IMR-90 (cell line): ENCODE measurements around the gene SLC13A5. TPM values are rescaled to one million over a fixed set of nuclear protein-coding genes. Genes with fewer than 3 reads are reported as not detected.
A peak's percentile ranks its signal among the peaks of the same experiment; 100 is the strongest.

ENCODE experiments used
- ATAC-seq: fragments of 200-7000 bp; cut with Tn5 transposase; 2 replicates; pipeline ENCODE4 v1.9.1; 2020; ENCODE audit warnings: low read depth, mild to moderate bottlenecking, moderate library complexity
- Bru-seq: library from RNA; stranded (reverse); fragments of 400-500 nt; gene quantifications from one replicate; lab custom pipeline; 2021; lab: Mats Ljungman, UMichigan
- BruChase-seq, 2 experiments: library from RNA; stranded (reverse); fragments of 400-500 nt; gene quantifications; one replicate each; lab custom pipeline; 2021; lab: Mats Ljungman, UMichigan
- BruUV-seq: library from RNA; stranded (reverse); fragments of 400-500 nt; replicated peaks from 2 replicates; lab custom pipeline; 2021; lab: Mats Ljungman, UMichigan
- CTCF ChIA-PET: fragments of 300-600 bp; formaldehyde crosslinking; extraction: SDS; loops from one replicate; lab custom pipeline; 2021; ENCODE audit warnings: antibody characterized with exemption; lab: Yijun Ruan, JAX
- POLR2A ChIA-PET: fragments of 300-600 bp; sonication (Branson Sonifier 250); formaldehyde crosslinking; loops from one replicate; lab custom pipeline; 2022; ENCODE audit warnings: antibody characterized with exemption; ENCODE audit not compliant: unreplicated experiment; lab: Charles Lee
- DNase-seq: peaks from one replicate; pipeline ENCODE4 v3.0.0; 2013
- H2AFZ ChIP-seq: replicated peaks from 2 replicates; pipeline ENCODE3; 2013; ENCODE audit warnings: low read length, mild to moderate bottlenecking; ENCODE audit not compliant: poor library complexity
- H2AK5ac ChIP-seq: 2 replicates; pipeline ENCODE4 v1.6.1; 2013; ENCODE audit warnings: low read depth, low read length, inconsistent platforms
- H2AK9ac ChIP-seq: replicated peaks from 2 replicates; pipeline ENCODE3; 2013; ENCODE audit warnings: mild to moderate bottlenecking, low read depth, low read length, moderate library complexity; ENCODE audit not compliant: poor library complexity
- H2BK120ac ChIP-seq: 2 replicates; pipeline ENCODE4 v1.6.1; 2013; ENCODE audit warnings: low read depth, low read length, inconsistent platforms
- H2BK15ac ChIP-seq: 3 replicates; pipeline ENCODE4 v1.6.1; 2013; ENCODE audit warnings: low read depth, low read length, inconsistent platforms
- H2BK20ac ChIP-seq: 2 replicates; pipeline ENCODE4 v1.6.1; 2013; ENCODE audit warnings: low read depth, mild to moderate bottlenecking, inconsistent platforms, low read length, moderate library complexity
- H2BK5ac ChIP-seq: 2 replicates; pipeline ENCODE4 v1.6.1; 2013; ENCODE audit warnings: mild to moderate bottlenecking, low read depth, low read length, inconsistent platforms; ENCODE audit not compliant: poor library complexity, severe bottlenecking
- H3K14ac ChIP-seq: replicated peaks from 2 replicates; pipeline ENCODE4 v1.6.1; 2013; ENCODE audit warnings: low read depth, low read length, inconsistent platforms
- H3K18ac ChIP-seq: 2 replicates; pipeline ENCODE4 v1.6.1; 2013; ENCODE audit warnings: low read depth, low read length, control low read depth
- H3K23ac ChIP-seq: 2 replicates; pipeline ENCODE4 v1.6.1; 2013; ENCODE audit warnings: low read depth, low read length, inconsistent platforms
- H3K27ac ChIP-seq: 2 replicates; pipeline ENCODE4 v1.5.1; 2013; ENCODE audit warnings: mild to moderate bottlenecking, control low read depth, low read length; ENCODE audit not compliant: insufficient read depth
- H3K27me3 ChIP-seq: 2 replicates; pipeline ENCODE4 v1.6.1; 2013; ENCODE audit warnings: low read length; ENCODE audit not compliant: control insufficient read depth, insufficient read depth
- H3K36me3 ChIP-seq: 2 replicates; pipeline ENCODE4 v1.6.1; 2013; ENCODE audit warnings: low read length, mixed read lengths; ENCODE audit not compliant: control insufficient read depth, insufficient read depth
- H3K4ac ChIP-seq: 2 replicates; pipeline ENCODE4 v1.6.1; 2013; ENCODE audit warnings: low read depth, low read length, inconsistent platforms
- H3K4me1 ChIP-seq: 2 replicates; pipeline ENCODE4 v1.6.1; 2013; ENCODE audit warnings: low read length, mixed read lengths; ENCODE audit not compliant: control insufficient read depth, insufficient read depth
- H3K4me2 ChIP-seq: 2 replicates; pipeline ENCODE4 v1.6.1; 2013; ENCODE audit warnings: low read depth, mild to moderate bottlenecking, control low read depth, low read length, moderate library complexity
- H3K4me3 ChIP-seq: 2 replicates; pipeline ENCODE4 v1.5.1; 2013; ENCODE audit warnings: low read depth, mild to moderate bottlenecking, control low read depth, low read length, moderate library complexity; ENCODE audit not compliant: insufficient read depth
- H3K56ac ChIP-seq: 2 replicates; pipeline ENCODE4 v1.6.1; 2013; ENCODE audit warnings: low read length, inconsistent platforms; ENCODE audit not compliant: insufficient read depth; ENCODE audit errors: extremely low read depth
- H3K79me1 ChIP-seq, 2 experiments: 2 replicates each; pipeline ENCODE4 v1.6.1; 2013; ENCODE audit warnings: low read length in 2 of 2, inconsistent platforms in 1 of 2, low read depth in 1 of 2
- H3K9ac ChIP-seq: 2 replicates; pipeline ENCODE4 v1.6.1; 2013; ENCODE audit warnings: low read depth, low read length, control low read depth
- H3K9me1 ChIP-seq: 2 replicates; pipeline ENCODE4 v1.6.1; 2013; ENCODE audit warnings: low read length, inconsistent platforms; ENCODE audit not compliant: insufficient read depth
- H3K9me3 ChIP-seq: 2 replicates; pipeline ENCODE4 v1.6.1; 2013; ENCODE audit warnings: low read length; ENCODE audit not compliant: control insufficient read depth, insufficient read depth
- H4K20me1 ChIP-seq: 2 replicates; pipeline ENCODE4 v1.6.1; 2013; ENCODE audit warnings: low read length, inconsistent platforms; ENCODE audit not compliant: insufficient read depth
- H4K5ac ChIP-seq: 2 replicates; pipeline ENCODE4 v1.6.1; 2013; ENCODE audit warnings: mild to moderate bottlenecking, low read depth, low read length, control low read depth
- H4K8ac ChIP-seq, 2 experiments: 2 replicates each; pipeline ENCODE4 v1.6.1; 2013; ENCODE audit warnings: low read depth in 2 of 2, low read length in 2 of 2, control low read depth in 1 of 2, inconsistent platforms in 1 of 2
- H4K91ac ChIP-seq: 2 replicates; pipeline ENCODE4 v1.6.1; 2013; ENCODE audit warnings: low read depth, low read length, inconsistent platforms; ENCODE audit not compliant: insufficient read depth
- CHD1 ChIP-seq: IDR thresholded peaks from 2 replicates; pipeline ENCODE4 v1.6.1; 2012; ENCODE audit warnings: low read depth, low read length, improper control_type of control experiment
- CTCF ChIP-seq: conservative IDR thresholded peaks from 2 replicates; pipeline ENCODE4 v1.5.1; 2012; ENCODE audit warnings: mild to moderate bottlenecking, low read depth, low read length, improper control_type of control experiment
- WGBS, 2 experiments: methylation state at CpG; one replicate each; pipeline versions ENCODE4 v1.1.5 to v1.1.7; 2013; ENCODE audit warnings: missing lambda C conversion rate in 2 of 2; ENCODE audit not compliant: insufficient read length in 1 of 2; ENCODE audit errors: extremely low coverage in 2 of 2; 5-methylcytosine and 5-hydroxymethylcytosine counted together
- dilution Hi-C: fragments of 300-500 bp; cut with HindIII; formaldehyde crosslinking; loops from one replicate; pipeline ENCODE4 v1.14.3; 2018; ENCODE audit warnings: low sequenced_read_pairs; ENCODE audit not compliant: unreplicated experiment
- in situ Hi-C: fragments of 300-500 bp; cut with MboI; formaldehyde crosslinking; loops from 3 replicates; pipeline ENCODE4 v1.14.3; 2019; ENCODE audit warnings: low sequenced_read_pairs, inconsistent platforms, mixed read lengths
- intact Hi-C: fragments of 100-400 bp; cut with micrococcal nuclease; formaldehyde crosslinking; loops from 2 replicates; pipeline ENCODE4 v1.10.0; 2022
- long read RNA-seq: library from polyadenylated mRNA; unstranded; transcript quantifications from one replicate; pipeline ENCODE4 v2.0.0, GENCODE V29; 2021; ENCODE audit not compliant: unreplicated experiment
- polyA plus RNA-seq, 3 experiments: library from polyadenylated mRNA; depleted of rRNA; stranded (reverse); fragments of >200 nt; gene quantifications; 2 replicates each; pipeline ENCODE4 v1.2.3, GENCODE V29; 2012; ENCODE audit warnings: low replicate concordance in 1 of 3
- total RNA-seq: library from RNA; depleted of rRNA; stranded (reverse); fragments of >200 nt; gene quantifications from 2 replicates; pipeline ENCODE4 v1.2.3, GENCODE V29; 2012; rRNA removed

Gene SLC13A5
- total RNA-seq = not detected in 2 replicates
- polyA plus RNA-seq (2012; rRNA removed) = not detected in 2 replicates
- not detected in 2 replicates for polyA plus RNA-seq (2012; cell fraction: cytosol; rRNA removed)
- polyA plus RNA-seq (2012; cell fraction: nucleus; rRNA removed; ENCODE audit: low replicate concordance) = not detected in 2 replicates
- Bru-seq, nascent RNA = percentile 4 among the genes with signal in this experiment
- not detected for BruChase-seq, experiment 1, labeled RNA remaining after a 6-hour chase
- BruChase-seq, experiment 2, labeled RNA remaining after a 2-hour chase = not detected
- long read RNA-seq = 0 reads

- Histone ChIP-seq H3K9me1 (no peaks in the 10 kb centered on the region), H3K4ac (no peak within 1 kb of the TSS), H4K20me1 (no peaks in the 10 kb centered on the region), H2BK5ac (no peak within 1 kb of the TSS), H3K4me1 (no peaks in the 10 kb centered on the region), H3K36me3 (no peaks in the 10 kb centered on the region), H3K14ac (no peak within 1 kb of the TSS), H2AK9ac (no peak within 1 kb of the TSS), H3K23ac (no peak within 1 kb of the TSS), H4K5ac (no peak within 1 kb of the TSS), H3K4me3 (no peak within 1 kb of the TSS; the same call in 1 of the 2 replicates), H3K9me3 (peaks cover 3% of the 10 kb centered on the region), H4K8ac (no peak within 1 kb of the TSS), H3K27me3 (peaks cover 32% of the 10 kb centered on the region), H2AFZ (peak within 1 kb of the TSS; percentile 81), H3K27ac (no peak within 1 kb of the TSS), H2BK120ac (no peak within 1 kb of the TSS), H2BK15ac (no peak within 1 kb of the TSS), H2AK5ac (no peak within 1 kb of the TSS), H3K79me1 (no peaks in the 10 kb centered on the region), H3K18ac (no peak within 1 kb of the TSS), H3K56ac (no peak within 1 kb of the TSS), H3K9ac (no peak within 1 kb of the TSS), H3K4me2 (peak within 1 kb of the TSS; percentile 2; the same call in 1 of the 2 replicates), H4K91ac (no peak within 1 kb of the TSS), H2BK20ac (no peak within 1 kb of the TSS)
- no TSS peak for BruUV-seq
- TF ChIP-seq CHD1 (no peak), CTCF (peak; percentile 23; the same call in 1 of the 2 replicates)
- whole genome bisulfite sequencing, 2 experiments = 2% methylated on average over 45 of the region's 71 CpGs; no CpG with 5 or more reads in 1 of the 2 experiments
- ChIA-PET CTCF (interaction anchor here (1.6 kb wide), 1 partner anchor 198 kb away, joined by 3 read pairs; no protein-coding TSS in a partner anchor), POLR2A (no interaction called here)
- DNase-seq = no peak
- intact Hi-C loops (no loop called here), in situ Hi-C loops (no loop called here), dilution Hi-C loops (no loop called here)
- ATAC-seq = peak; percentile 74
These were observed at the start of gene SLC13A5 for GRCh38 chr17:6713130-6713917. Gene SLC13A5 (minus strand): TSS chr17:6713369. CDS start chr17:6713333, 36 bp downstream.
